ENCODE measurements around the gene SMAD1.
"Not testable (repeated sequence)": the region's sequence is repeated elsewhere in the genome, so short reads cannot be mapped to it uniquely, and the experiment has no call there.

DNA sequence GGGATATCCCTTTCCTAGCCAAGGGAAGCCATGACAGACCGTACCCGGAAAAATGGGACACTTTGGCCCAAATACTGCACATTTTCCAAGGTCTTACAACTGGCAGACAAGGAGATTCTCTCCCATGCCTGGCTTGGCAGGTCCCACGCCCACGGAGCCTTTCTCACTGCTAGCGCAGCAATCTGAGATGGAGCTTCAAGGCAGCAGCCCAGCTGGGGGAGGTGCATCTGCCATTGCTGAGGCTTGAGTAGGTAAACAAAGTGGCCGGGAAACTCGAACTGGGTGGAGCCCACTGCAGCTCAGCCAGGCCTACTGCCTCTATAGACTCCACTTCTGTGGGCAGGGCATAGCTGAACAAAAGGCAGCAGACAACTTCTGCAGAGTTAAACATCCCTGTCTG lies 92.9 kb downstream of the SMAD1 start:
- TF ChIP-seq, protein P1, sequence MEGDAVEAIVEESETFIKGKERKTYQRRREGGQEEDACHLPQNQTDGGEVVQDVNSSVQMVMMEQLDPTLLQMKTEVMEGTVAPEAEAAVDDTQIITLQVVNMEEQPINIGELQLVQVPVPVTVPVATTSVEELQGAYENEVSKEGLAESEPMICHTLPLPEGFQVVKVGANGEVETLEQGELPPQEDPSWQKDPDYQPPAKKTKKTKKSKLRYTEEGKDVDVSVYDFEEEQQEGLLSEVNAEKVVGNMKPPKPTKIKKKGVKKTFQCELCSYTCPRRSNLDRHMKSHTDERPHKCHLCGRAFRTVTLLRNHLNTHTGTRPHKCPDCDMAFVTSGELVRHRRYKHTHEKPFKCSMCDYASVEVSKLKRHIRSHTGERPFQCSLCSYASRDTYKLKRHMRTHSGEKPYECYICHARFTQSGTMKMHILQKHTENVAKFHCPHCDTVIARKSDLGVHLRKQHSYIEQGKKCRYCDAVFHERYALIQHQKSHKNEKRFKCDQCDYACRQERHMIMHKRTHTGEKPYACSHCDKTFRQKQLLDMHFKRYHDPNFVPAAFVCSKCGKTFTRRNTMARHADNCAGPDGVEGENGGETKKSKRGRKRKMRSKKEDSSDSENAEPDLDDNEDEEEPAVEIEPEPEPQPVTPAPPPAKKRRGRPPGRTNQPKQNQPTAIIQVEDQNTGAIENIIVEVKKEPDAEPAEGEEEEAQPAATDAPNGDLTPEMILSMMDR (conservative IDR thresholded peaks at IDR 0.05; ENCODE audit: low read depth, low read length) = not testable (repeated sequence)
- not testable (repeated sequence) for TF ChIP-seq POLR2A (IDR thresholded peaks at IDR 0.05; ENCODE audit: low read depth, low read length); RAD21 (IDR thresholded peaks at IDR 0.05; ENCODE audit: low read length); SMC3 (IDR thresholded peaks at IDR 0.05; ENCODE audit: low read depth, low read length); MAFK (IDR thresholded peaks at IDR 0.05; ENCODE audit: low read depth, low read length); CHD1 (IDR thresholded peaks at IDR 0.05; ENCODE audit: low read depth, low read length); MAZ (IDR thresholded peaks at IDR 0.05; ENCODE audit: borderline replicate concordance, low read depth, low read length)
- TF ChIP-seq, protein P2, sequence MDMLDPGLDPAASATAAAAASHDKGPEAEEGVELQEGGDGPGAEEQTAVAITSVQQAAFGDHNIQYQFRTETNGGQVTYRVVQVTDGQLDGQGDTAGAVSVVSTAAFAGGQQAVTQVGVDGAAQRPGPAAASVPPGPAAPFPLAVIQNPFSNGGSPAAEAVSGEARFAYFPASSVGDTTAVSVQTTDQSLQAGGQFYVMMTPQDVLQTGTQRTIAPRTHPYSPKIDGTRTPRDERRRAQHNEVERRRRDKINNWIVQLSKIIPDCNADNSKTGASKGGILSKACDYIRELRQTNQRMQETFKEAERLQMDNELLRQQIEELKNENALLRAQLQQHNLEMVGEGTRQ (IDR thresholded peaks at IDR 0.05; ENCODE audit: low read depth, low read length) = not testable (repeated sequence)
